Fibroblast of lung (primary cell): ENCODE data around the gene SIRT2. TPM values are rescaled to one million over a fixed set of nuclear protein-coding genes. Genes with fewer than 3 reads are reported as not detected.
"Not testable (repeated sequence)": the region's sequence is repeated elsewhere in the genome, so short reads cannot be mapped to it uniquely, and the experiment has no call there.

Experiments used
- DNase-seq, 2 donors: peaks; one replicate each; pipeline versions ENCODE4 v3.0.0 to v3.0.0-alpha.2; 2010; ENCODE audit warnings: low read depth in 2 of 2
- H2AFZ ChIP-seq: 2 replicates; pipeline ENCODE4 v1.5.1; 2012; ENCODE audit warnings: low read length, control low read depth, inconsistent platforms
- H3K27ac ChIP-seq: 2 replicates; pipeline ENCODE4 v1.5.1; 2011; ENCODE audit warnings: low read length, control low read depth; ENCODE audit not compliant: insufficient read depth
- H3K27me3 ChIP-seq: 2 replicates; pipeline ENCODE4 v1.5.1; 2011; ENCODE audit warnings: mild to moderate bottlenecking, low read length; ENCODE audit not compliant: control insufficient read depth, insufficient read depth
- H3K36me3 ChIP-seq: 2 replicates; pipeline ENCODE4 v1.5.1; 2011; ENCODE audit warnings: low read length; ENCODE audit not compliant: control insufficient read depth, insufficient read depth
- H3K4me1 ChIP-seq: 2 replicates; pipeline ENCODE4 v1.5.1; 2011; ENCODE audit warnings: low read length; ENCODE audit not compliant: control insufficient read depth, insufficient read depth; ENCODE audit errors: extremely low read depth
- H3K4me2 ChIP-seq: 2 replicates; pipeline ENCODE4 v1.5.1; 2011; ENCODE audit warnings: low read length, control low read depth; ENCODE audit not compliant: insufficient read depth; ENCODE audit errors: extremely low read depth
- H3K4me3 ChIP-seq, 4 experiments: fragments of 200-600 bp in 1 of 4; sonication (generic) in 1 of 4; replicated peaks in 1 of 4; 2 replicates each; pipeline ENCODE4 v1.5.1; 2011 to 2016; ENCODE audit warnings: low read length in 4 of 4, low read depth in 3 of 4, mild to moderate bottlenecking in 3 of 4, control low read depth in 2 of 4, inconsistent platforms in 1 of 4, mixed read lengths in 1 of 4; ENCODE audit not compliant: insufficient read depth in 1 of 4; ENCODE audit errors: control extremely low read depth in 1 of 4
- H3K79me2 ChIP-seq: 2 replicates; pipeline ENCODE4 v1.5.1; 2012; ENCODE audit warnings: mild to moderate bottlenecking, low read length, inconsistent platforms; ENCODE audit not compliant: control insufficient read depth, insufficient read depth
- H3K9ac ChIP-seq: 2 replicates; pipeline ENCODE4 v1.5.1; 2011; ENCODE audit warnings: mild to moderate bottlenecking, low read length, control low read depth; ENCODE audit not compliant: insufficient read depth
- H3K9me3 ChIP-seq: 2 replicates; pipeline ENCODE4 v1.5.1; 2012; ENCODE audit warnings: low read depth, low read length; ENCODE audit not compliant: control insufficient read depth, insufficient read depth
- H4K20me1 ChIP-seq: 2 replicates; pipeline ENCODE4 v1.5.1; 2011; ENCODE audit warnings: low read length; ENCODE audit not compliant: control insufficient read depth, insufficient read depth; ENCODE audit errors: extremely low read depth
- CTCF ChIP-seq, 2 donors: IDR thresholded peaks in 1 of 2; conservative IDR thresholded peaks in 1 of 2; 1 replicate in 1 of 2; 2 replicates in 1 of 2; pipeline ENCODE4 v1.5.1; 2011 to 2012; ENCODE audit warnings: low read length in 2 of 2, control low read depth in 1 of 2, inconsistent platforms in 1 of 2, low read depth in 1 of 2, mild to moderate bottlenecking in 1 of 2
- EZH2 ChIP-seq: IDR thresholded peaks from 2 replicates; pipeline ENCODE4 v1.5.1; 2012; ENCODE audit warnings: low read length, control low read depth, mild to moderate bottlenecking; ENCODE audit errors: missing control alignments
- polyA plus RNA-seq, 2 donors: library from polyadenylated mRNA; depleted of rRNA in 1 of 2; stranded (reverse) in 1 of 2; unstranded in 1 of 2; fragments of >200 nt; gene quantifications; 2 replicates each; pipeline ENCODE4 v1.2.1, GENCODE V29; 2011 to 2012; ENCODE audit warnings: missing spikeins in 1 of 2
- total RNA-seq: library from RNA; depleted of rRNA; stranded (reverse); fragments of >200 nt; gene quantifications from 2 replicates; pipeline ENCODE4 v1.2.1, GENCODE V29; 2014

SIRT2 gene
- total and polyA plus RNA-seq, 2 donors (not counting 1 experiment from before 2014, with no cell fraction given): 38.7 to 51.7 TPM

DNA sequence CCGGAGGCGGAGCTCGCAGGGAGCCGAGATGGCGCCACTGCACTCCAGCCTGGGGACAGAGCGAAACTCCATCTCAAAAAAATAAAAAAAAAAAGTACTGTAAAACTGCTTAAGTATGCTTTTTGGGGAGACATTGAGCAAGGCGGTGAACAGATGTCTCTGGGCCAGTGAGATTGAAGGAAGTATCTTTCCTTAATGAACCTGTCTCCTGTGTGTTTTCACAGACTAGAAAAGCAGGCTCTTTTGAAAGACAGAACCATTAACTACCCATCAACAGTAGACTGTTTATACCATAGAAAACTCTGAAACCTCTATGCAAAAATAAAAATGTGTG is 66.4 kb downstream of the SIRT2 start:
- no peaks in the 10 kb centered on the region for H3K9me3 ChIP-seq
- TF ChIP-seq EZH2 (no peak), CTCF (conservative IDR thresholded peaks at IDR 0.05 in 1 of 2, IDR thresholded peaks at IDR 0.05 in 1 of 2; ENCODE audit: low read depth in 1 of 2, low read length in 2 of 2) (no peak)
- DNase-seq: no peak

DNA sequence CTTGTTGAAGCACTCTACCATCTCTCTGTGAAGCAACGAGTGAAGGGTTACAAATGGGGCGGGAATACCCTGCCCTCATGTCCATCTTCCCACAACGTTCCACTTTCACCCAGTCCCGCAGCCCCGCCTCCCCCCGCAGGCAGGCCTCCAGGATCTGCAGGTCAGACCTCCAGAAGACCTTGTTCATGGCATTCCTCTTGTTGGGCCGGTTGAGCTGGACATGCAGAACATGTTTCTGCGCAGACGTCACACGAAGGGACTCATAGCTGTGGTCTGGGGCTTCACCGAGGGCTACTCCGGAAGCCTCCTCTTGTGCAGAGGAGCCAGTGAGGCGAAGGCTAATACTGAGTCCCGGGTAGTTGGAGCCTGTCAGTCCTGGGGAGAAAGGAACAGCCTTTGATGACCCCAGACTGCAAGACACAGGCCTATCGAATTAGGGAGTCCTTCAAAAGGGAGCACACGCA is 68.2 kb downstream of the SIRT2 start:
- Histone ChIP-seq H2AFZ (peak overlapping the region; percentile 73), H3K36me3 (peaks cover 5% of the 10 kb centered on the region), H4K20me1 (no peaks in the 10 kb centered on the region), H3K9ac (peak overlapping the region; percentile 54), H3K4me2 (peak overlapping the region; percentile 85), H3K9me3 (no peaks in the 10 kb centered on the region), H3K4me1 (peaks cover 27% of the 10 kb centered on the region), H3K79me2 (no peaks in the 10 kb centered on the region), H3K27ac (peak overlapping the region; percentile 92), H3K27me3 (no peaks in the 10 kb centered on the region), H3K4me3 (peak overlapping the region; percentile 25 to 72 (median 55))
- DNase-seq: peak; percentile 94 to 98
- no peak for TF ChIP-seq CTCF (conservative IDR thresholded peaks at IDR 0.05 in 1 of 2, IDR thresholded peaks at IDR 0.05 in 1 of 2; ENCODE audit: low read depth in 1 of 2, low read length in 2 of 2)
- TF ChIP-seq EZH2: no peak

More for the DNA sequence above, 66.4 kb downstream of the SIRT2 start:
- Histone ChIP-seq H3K36me3 (peaks cover 14% of the 10 kb centered on the region), H3K27ac (no peak overlapping the region), H4K20me1 (no peaks in the 10 kb centered on the region), H3K4me3 (no peak overlapping the region), H3K9ac (no peak overlapping the region), H3K4me1 (peaks cover 31% of the 10 kb centered on the region), H2AFZ (no peak overlapping the region), H3K79me2 (no peaks in the 10 kb centered on the region), H3K27me3 (no peaks in the 10 kb centered on the region), H3K4me2 (no peak overlapping the region)

DNA sequence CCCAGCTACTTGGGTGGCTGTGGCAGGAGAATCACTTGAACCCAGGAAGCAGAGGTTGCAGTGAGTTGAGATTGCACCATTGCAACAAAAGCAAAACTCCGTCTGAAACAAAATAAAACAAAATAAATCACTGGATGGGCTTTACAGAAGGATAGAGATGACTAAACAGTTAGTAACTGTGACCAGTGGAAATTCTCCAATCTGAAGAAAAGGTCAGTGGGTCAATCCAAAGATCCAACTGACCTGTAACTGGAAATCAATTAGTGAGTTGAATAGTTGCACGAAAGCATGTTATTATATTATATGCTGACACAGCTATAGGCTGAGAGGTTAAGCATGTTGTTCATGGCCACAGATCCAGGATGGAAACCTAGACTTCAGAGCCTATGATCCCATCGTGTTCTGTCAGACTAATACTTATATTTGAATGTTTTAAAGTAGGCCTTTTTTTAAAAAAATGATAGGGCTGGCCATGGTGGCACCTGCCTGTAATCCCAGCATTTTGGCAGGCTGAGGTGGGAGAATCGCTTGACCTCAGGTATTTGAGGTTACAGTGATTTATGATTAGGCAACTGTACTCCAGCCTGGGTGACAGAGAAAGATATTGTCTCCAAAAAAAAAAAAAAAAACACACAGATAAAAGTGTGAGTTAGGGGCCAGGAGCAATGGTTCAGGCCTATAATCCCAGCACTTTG is 69.2 kb downstream of the SIRT2 start:
- no peaks in the 10 kb centered on the region for H3K9me3 ChIP-seq
- DNase-seq: peak; percentile 45 to 73
- H3K4me3 ChIP-seq: no peak overlapping the region
- H3K9ac ChIP-seq: no peak overlapping the region
- no peaks in the 10 kb centered on the region for H3K27me3 ChIP-seq
- H4K20me1 ChIP-seq: no peaks in the 10 kb centered on the region
- H2AFZ ChIP-seq: no peak overlapping the region
- peaks cover 2% of the 10 kb centered on the region for H3K36me3 ChIP-seq
- no peaks in the 10 kb centered on the region for H3K79me2 ChIP-seq
- peaks cover 20% of the 10 kb centered on the region for H3K4me1 ChIP-seq
- peak overlapping the region; percentile 51 for H3K4me2 ChIP-seq
- H3K27ac ChIP-seq: peak overlapping the region; percentile 92
- no peak for TF ChIP-seq EZH2

- not testable (repeated sequence) for H3K79me2 ChIP-seq, H3K9me3 ChIP-seq, H3K36me3 ChIP-seq, H3K27me3 ChIP-seq, H3K9ac ChIP-seq, H3K4me3 ChIP-seq, H4K20me1 ChIP-seq, H2AFZ ChIP-seq, H3K4me2 ChIP-seq
- DNase-seq: peak in 1 of 2 donors; percentile 49
- Histone ChIP-seq H3K27ac (peak overlapping the region; percentile 92), H3K4me1 (peaks cover 20% of the 10 kb centered on the region)
Observed at GRCh38 chr19:38829203-38829602, 70.2 kb downstream of the SIRT2 start.
